Inflammatory macrophage treated with lipopolysaccharide for 1 hour (primary cell): ENCODE results near the gene TNC.
A peak's percentile ranks its signal among the peaks of the same experiment; 100 is the strongest.

ENCODE experiments used
- DNase-seq, 2 donors: peaks; one replicate each; pipeline ENCODE4 v3.0.0-alpha.2; 2020 to 2022

The TNC gene

GRCh38 chr9:115098226-115098965, 19.6 kb downstream of the TNC start:
- DNase-seq: no peak

- no peak for DNase-seq
Observed at GRCh38 chr9:115093520-115093919, 24.4 kb downstream of the TNC start.

DNA sequence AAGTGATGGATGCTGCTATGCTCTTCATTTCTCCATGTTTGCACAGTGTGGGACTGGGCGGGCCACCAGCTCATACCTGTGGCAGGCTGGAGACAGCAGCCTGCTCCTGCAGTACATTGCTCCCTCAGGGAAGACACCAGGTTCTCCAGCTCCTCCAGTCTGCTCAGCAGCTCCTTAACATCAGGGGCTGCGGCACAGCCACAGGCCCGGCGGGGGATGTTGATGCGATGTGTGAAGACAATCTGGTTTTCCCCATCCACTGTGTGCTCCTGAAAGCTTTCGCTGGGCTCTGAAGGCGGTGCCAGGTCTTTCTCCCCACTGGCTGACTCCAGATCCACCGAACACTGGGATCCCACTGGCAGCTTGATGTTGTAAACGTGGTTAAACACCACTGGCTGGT, 27.5 kb downstream of the TNC start:
- DNase-seq: no peak

DNA sequence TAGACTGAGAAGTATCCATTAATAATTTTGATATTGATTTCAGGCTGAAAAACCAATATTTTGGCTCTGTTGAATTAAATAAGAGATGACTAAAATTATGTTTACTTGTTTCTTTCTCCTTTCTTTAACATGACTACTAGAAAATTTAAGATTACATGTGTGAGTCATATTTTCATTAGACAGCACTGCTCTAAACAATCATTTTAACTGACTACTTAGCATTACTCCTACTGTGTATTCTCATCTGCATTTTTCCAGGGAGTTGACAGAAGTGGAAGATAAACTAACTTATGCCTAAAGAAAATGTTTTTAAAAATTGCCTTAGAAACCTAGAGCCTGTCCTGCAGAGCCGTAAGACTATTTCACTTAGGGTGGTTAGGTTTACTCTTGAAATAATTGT, 29.1 kb downstream of the TNC start:
- DNase-seq: no peak

DNA sequence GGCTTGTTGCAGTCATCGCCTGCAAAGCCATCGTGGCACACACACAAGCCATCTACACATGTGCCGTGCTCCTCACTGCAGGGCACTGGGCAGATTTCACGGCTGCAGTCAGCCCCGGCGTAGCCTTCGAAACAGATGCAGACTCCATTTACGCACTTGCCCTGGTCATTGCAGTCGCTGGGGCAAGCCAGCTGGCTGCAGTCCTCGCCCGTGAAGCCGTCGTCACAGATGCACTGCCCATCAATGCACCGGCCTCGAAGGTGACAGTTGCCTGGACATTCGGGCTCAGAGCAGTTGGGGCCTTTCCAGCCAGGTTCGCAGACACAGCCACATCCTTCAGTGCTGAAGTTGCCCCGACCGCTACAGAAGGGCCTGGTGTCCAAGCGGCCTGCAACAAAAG, 31.1 kb downstream of the TNC start:
- no peak for DNase-seq

DNA sequence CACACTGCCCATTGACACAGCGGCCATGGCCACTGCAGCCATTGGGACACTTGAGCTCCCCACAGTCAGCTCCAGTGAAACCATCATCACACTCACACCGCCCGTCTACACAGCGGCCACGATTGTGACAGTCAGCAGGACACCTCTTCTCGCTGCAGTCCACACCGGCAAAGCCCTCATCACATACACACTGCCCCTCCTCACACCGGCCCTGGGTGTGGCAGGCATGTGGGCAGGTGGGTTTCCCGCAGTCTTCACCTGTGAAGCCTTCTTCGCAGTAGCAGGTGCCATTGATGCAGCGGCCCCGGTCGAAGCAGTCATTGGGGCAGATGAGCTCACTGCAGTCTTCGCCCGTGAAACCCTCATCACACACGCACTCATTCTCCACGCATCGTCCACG, 31.5 kb downstream of the TNC start:
- no peak for DNase-seq

DNA sequence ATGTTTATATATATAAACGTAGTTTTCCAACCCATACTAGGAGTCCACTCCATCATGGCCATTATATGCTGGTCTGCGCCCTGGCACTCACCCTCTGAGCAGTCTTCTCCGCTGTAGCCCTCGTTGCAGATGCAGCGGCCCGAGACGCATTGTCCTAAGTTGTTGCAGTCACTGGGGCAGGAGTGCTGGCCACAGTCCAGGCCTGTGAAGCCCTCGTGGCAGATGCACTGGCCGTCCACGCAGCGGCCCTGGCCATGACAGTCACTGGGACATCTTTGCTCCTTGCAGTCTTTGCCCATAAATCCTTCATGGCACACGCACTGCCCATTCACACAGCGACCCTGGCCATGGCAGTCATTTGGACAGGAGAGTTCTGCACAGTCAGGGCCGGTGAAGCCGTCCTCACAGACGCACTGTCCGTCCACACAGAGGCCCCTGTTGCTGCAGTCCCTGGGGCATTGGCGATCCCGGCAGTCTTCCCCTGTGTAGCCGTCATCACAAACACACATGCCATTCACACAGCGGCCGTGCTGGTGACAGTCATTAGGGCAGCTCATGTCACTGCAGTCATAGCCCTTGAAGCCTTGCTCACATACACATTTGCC, 32.1 kb downstream of the TNC start:
- no peak for DNase-seq

DNA sequence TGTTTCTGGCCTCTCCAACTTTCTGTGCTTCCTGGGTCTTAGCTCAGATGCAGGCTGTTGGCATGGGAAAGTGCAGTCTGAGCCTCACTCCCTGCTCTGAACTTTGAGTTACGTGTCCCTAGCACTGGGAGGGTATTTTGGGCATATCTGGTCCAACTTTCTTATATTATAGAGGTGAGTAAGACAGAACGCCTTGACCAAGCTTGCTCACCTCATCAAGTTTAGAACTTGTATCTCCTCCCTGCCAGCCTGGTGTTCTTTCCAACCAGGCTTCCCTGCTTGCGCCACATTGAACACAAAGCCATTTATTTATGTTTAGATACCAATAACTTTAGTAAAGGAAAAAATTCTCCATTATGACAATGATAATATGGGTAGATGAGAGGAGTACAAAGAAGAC, 33.2 kb downstream of the TNC start:
- no peak for DNase-seq

DNA sequence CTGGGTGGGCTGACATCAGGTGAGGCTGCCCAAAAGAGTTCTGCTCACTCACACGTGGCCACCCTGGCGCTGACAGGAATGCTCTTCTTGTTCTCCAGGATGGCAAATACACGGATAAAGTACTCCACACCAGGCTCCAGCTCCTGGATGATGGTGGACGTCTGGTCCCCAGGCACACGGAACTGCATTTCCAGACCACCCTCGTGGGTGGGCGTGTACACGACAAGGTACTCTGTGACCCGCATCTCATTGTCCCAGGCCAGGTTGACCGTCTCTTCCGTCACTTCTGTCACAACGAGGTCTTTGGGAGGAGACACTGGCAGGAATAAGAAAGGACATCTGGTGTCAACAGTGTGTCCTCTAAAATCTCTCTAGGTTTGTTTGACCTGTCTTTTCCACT, 33.8 kb downstream of the TNC start:
- no peak for DNase-seq

- DNase-seq: no peak
Observed at GRCh38 chr9:115080242-115080641, 37.7 kb downstream of the TNC start.

- no peak for DNase-seq
Observed at GRCh38 chr9:115079156-115079555, 38.8 kb downstream of the TNC start.

DNA sequence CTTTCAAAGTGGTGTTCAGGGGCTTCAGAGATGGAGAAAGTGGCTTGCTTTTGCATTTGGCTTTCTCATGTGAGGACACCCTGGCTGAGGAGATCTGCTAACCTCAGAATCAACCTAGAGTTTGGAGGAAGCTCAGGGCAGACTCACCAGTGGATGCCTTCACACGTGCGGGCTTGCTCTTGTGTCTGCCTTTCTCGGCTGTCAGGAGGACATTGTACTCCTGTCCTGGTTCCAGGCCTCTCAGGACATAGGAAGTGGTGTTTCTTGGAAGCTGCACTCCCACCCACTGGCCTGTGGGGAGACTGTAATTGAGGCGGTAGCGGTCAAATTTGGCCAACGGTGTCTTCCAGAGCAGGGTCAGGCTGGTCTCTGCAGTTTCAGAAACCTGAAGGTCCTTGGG, 44.5 kb downstream of the TNC start:
- no peak for DNase-seq

GRCh38 chr9:115071176-115071575, 46.8 kb downstream of the TNC start:
- no peak for DNase-seq

DNA sequence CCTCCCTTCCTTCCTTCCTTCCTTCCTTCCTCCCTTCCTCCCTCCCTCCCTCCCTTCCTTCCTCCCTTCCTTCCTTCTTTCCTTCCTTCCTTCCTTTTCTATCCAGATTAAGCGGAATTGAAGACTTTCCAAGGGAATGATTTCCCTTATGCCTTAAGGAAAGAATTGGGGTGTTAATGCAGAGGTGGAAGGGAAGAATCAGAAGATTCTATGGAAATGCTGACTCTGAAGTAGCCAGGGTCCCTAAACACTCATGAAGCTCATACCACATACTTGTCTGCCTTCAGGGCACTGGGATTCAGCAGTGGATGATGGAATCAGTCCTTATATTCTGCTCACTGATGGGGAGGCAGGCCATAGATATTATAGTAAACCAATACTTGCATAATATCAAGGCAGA, 48.2 kb downstream of the TNC start:
- no peak for DNase-seq

- DNase-seq: no peak
Observed at GRCh38 chr9:115069302-115069701, 48.7 kb downstream of the TNC start.

DNA sequence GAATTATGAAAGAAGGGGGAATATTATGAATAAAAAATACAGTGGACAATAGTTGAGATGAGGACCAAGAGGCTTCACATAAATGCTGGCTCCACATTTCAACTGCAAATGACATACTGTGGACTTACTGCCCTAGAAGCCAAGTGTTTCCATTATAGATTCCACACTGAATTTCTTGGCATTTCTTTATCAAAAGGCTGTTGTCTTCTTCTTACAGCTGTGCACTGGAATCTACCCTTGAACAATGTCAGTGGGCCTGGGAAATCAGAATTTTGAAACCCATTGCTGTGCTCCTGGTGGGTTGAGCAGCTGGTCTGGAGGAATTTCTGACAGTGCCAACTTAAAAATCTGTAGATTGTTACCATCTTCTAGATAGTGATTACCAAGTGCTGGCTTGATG, 49.9 kb downstream of the TNC start:
- DNase-seq: no peak

DNA sequence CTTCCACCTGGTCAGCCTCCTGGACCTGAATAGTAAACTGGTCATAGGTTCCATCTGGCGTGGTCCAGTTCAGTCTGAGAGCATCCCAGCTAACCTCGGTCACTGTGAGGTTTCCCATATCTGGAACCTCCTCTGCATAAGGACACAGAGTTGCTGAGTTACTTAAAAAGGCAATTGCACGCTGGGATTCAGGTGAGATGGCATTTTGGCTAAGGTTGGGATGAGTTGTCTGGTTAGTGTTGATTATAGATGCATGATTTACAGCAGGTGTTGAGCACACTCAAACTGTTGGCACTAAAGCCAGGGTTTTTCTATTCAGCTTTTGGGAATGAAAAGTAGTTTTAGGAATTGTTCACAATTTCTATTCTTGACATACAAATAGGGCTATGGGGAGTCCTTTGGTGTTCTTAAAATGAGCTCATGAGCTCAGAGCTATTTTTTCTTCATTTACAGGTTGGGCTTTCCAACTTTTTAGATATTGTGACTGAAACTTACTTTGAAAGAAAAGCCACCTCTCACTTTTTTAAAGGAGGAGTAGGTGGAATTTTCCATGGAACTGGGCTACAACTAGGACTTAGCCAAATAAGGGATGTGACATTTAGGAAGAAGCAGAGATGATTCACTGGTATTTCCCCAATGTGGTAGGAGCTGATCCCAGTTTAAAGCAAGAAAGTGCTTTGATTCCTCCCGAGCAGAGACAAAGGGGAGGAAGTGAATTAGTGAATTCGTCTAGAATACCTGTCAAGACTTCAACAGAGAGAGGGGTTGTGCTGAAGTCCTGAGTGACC, 54.7 kb downstream of the TNC start:
- DNase-seq: peak; percentile 49 to 77

GRCh38 chr9:115058684-115059315, 59.2 kb downstream of the TNC start:
- peak; percentile 79 to 89 for DNase-seq

DNA sequence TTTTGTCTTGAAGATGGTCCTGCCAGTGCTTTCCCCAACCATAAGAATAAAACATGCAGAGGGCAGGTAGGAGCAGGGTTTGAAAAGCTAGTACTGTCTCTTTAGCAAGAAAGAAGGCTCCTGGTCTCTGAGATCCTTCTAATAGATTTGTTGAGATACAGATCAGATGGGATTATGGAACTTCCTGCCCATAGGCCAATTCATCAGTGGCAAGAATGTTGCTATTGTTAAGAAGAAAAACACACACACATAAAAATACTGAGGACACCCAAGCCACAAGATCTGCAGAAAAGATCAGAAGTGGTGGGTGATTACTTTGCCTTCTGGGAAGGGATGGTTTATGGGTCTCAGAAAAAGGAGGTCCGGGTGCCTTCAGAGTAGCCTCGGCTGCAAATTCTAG, 59.8 kb downstream of the TNC start:
- no peak for DNase-seq

DNA sequence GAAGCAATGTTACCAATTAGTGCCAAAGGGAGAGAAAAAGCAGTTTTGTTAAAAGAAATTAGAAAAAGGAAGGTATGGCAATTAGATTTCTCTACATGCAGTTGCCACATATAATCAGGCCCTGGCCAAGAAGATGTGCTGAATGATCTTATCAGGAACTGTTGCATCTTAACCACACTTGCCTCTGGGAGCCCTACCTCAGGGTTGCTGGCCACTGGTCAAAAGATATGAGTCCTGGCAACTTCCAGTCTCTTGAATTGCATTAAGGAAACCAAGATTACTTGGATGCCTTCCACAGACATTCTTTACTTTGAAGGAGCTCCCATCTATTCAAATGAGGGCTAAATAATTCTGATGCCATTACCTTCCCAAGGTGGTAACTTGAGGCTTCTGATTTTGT, 60.4 kb downstream of the TNC start:
- DNase-seq: no peak

DNA sequence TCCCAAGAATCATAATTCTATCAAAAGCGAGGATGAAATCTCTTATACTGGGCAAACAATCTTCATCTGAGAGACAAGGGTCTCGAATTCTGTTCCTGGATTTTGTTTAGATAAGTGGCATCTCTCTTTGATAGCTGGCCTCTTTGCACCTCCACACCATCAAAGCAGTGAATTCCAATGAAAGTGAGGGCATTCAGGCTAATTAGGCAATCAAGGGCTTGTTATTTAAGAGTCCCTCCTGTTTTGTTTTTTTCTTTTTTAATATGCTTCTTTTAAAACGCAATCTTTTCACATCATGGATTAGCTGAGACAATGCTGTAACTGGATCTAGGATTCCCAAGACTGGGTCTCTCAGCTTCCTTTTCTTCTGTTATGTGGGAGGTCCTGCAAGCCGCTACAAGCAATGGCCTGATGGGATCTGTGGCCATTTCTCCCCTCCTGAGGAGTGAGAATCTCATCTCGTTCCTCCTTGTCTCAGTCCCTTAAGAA, 67.9 kb downstream of the TNC start:
- DNase-seq: peak in 1 of 2 donors; percentile 22

DNA sequence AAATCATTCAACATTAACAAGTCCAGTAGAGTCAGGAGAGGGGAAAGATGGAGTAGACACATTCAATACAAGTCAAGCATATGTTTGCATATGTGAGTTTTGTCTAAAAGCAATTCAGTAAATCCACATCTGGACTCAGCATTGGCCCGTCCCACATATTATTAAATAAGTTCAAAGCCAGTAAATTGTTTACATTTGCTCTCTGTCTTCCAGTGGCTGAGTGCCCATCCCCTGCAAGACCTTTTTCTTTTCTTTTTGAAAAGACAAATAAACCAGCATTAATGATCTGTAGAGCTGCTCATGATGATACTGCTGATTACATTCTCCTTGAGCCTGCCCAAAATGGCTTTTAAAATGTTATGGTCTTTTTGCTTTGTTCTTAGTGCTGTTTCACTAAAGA, 71.1 kb downstream of the TNC start:
- no peak for DNase-seq

DNA sequence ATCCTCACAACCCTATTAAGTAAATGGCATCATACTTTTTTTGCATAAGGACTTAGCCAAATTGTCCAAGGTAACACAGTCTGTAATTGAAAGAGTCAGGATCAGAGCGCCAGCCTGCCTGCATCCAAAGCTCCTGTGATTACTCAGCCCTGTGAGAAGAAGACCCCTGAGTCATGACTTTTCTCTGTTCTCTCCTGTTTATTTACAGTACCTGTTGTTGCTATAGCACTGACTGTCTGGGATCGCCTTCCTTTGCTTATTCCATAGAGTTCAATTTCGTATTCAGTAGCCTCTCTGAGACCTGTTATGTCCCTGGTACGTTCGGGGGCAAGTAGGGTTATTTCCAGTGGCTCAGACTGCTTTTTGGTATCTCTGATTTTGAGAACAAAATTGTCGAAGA, 71.8 kb downstream of the TNC start:
- DNase-seq: no peak

DNA sequence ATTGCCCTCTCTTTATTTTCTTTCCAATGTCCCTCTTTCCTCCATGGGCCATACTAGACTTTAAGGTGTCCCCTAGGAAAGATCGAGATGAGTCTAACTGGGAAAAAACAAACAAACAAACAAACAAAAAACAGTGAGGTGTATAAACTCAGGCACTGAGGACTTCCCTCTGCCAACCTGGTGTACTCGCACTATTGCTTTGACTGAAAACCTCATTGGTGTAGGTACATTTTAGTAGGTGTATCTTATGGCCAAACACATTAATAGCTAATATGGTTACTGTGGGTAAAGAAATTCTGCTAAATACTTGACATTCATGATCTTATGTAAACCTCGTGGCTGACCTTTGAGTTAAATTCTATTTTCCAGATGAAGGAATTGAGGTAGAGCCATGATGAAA, 74.3 kb downstream of the TNC start:
- peak in 1 of 2 donors; percentile 17 for DNase-seq
